22Rv1 (cell line): ENCODE results near the gene KCMF1.
A peak's percentile ranks its signal among the peaks of the same experiment; 100 is the strongest.

Source experiments
- H3K27ac ChIP-seq: fragments of 450-650 bp; 2 replicates; pipeline ENCODE4 v1.5.1; 2017
- CTCF ChIP-seq: fragments of 450-650 bp; IDR thresholded peaks from 2 replicates; pipeline ENCODE4 v1.5.1; 2017; ENCODE audit warnings: mild to moderate bottlenecking
- ZFX ChIP-seq: fragments of 450-650 bp; IDR thresholded peaks from 2 replicates; pipeline ENCODE4 v1.6.1; 2017; ENCODE audit warnings: antibody characterized with exemption, borderline replicate concordance

Gene KCMF1

GRCh38 chr2:84970868-84971509 lies at the start of gene KCMF1:
TSS of gene KCMF1 (plus strand) at chr2:84971161. CDS start at chr2:84971452, 291 bp downstream.
- TF ChIP-seq CTCF (no peak), ZFX (no peak)
- peak within 1 kb of the TSS; percentile 99 for H3K27ac ChIP-seq

DNA sequence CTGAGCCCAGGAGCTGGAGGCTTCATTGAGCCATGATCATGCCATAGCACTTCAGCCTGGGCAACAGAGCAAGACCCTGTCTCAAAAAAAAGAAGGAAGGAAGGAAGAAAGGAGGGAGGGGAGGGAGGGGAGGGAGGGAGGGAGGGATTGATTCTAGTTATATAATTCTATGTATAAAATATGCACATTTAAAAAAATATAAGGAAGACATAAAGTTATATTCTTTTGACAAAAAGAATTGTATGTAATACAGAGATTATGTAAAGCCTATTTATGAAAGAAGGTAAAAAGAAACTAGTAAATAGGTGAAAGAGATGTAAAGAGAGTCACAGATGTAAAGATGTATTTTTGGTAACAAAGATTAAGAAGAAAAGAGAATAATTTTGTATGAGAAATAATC lies 48.0 kb upstream of the KCMF1 start:
- TF ChIP-seq CTCF (no peak), ZFX (no peak)
- H3K27ac ChIP-seq, result no peak overlapping the region

- TF ChIP-seq CTCF (no peak), ZFX (no peak)
These were observed 46.5 kb upstream of the KCMF1 start for GRCh38 chr2:84924173-84925106.

DNA sequence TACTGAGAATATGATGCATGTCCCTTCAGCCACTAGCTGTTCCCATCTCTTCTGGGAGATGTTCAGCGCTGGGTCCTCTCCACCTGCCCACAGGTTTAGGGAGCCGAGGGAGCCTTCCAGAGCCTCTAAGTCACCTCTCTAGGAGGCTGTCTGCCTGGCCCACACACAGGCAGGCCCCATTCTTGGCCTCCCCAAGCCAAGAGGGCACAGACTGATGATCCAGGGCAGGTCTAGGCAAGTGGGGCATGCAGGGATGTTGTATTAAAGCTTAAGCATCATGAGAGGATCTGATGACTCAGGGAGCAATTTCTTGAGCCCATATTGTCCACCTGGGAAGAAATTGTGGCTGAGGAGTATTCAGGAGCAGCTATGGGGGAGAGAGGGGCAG lies 45.6 kb upstream of the KCMF1 start:
- peak overlapping the region; percentile 69 for H3K27ac ChIP-seq
- TF ChIP-seq CTCF (no peak), ZFX (no peak)

More at GRCh38 chr2:84924173-84925106, 46.5 kb upstream of the KCMF1 start:
- H3K27ac ChIP-seq, result peak overlapping the region; percentile 69

- peak overlapping the region; percentile 69 for H3K27ac ChIP-seq
- TF ChIP-seq CTCF (peak; percentile 93), ZFX (no peak)
These were observed 45.1 kb upstream of the KCMF1 start for GRCh38 chr2:84925724-84926376.

DNA sequence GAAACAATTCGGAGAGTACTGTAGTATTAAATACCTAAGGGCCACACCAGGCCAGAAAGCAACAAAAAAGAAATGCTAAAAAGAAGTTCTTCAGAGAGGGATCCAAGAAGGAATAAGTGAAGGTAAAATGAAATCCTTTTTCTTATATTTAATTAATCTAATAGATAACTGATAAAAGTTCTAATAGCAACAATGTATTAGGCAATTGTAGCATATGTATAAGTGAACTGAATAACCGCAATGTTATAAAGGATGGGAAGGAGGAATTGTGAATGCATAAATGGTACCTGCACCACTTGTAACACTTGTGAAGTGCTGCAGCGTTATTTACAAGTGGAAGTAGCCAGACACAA lies 43.7 kb upstream of the KCMF1 start:
- H3K27ac ChIP-seq, result peak overlapping the region; percentile 69
- TF ChIP-seq CTCF, result peak; percentile 58
- no peak for TF ChIP-seq ZFX
